ENCODE data around the gene DOCK6. TPM values are rescaled to one million over a fixed set of nuclear protein-coding genes. Genes with fewer than 3 reads are reported as not detected.
A peak's percentile ranks its signal among the peaks of the same experiment; 100 is the strongest.

Gene DOCK6
- total RNA-seq, 1 donor from 2014 or later, result 7.7 TPM

DNA sequence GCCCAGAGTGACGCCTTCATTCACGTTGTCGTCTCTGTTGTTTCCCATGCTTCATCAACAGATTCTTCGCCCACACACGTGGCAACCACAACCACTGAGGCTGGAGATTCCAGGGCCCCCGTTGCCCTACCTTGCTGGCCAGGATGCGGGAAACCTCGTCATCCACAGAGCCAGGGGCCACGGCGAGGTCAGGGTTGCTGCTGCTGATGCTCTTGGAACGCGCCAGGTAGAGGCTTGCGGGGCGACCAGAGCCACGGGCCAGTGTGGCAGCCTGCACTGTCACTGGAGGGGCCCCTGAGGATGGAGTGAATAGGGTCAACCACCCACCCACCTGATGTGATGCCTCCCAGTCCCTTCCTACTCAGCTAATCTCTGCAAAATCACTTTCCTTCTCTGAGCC is 29.3 kb downstream of the DOCK6 start:
- intact Hi-C loops (cut with micrococcal nuclease), result no loop called here
- DNase-seq (no peak), ATAC-seq (ENCODE audit: low read depth) (no peak)
- ChIA-PET CTCF (no interaction called here), POLR2A (no interaction called here)
- Mint-ChIP-seq H3K4me1 (no peaks in the 10 kb centered on the region), H3K27me3 (no peaks in the 10 kb centered on the region), H3K36me3 (ENCODE audit: low read depth) (no peaks in the 10 kb centered on the region), H3K4me3 (no peak overlapping the region), H3K27ac (no peak overlapping the region), H3K9me3 (peaks cover 1% of the 10 kb centered on the region)
- no peak for TF ChIP-seq CTCF (IDR thresholded peaks at IDR 0.05)

GRCh38 chr19:11232555-11232954 is 29.8 kb downstream of the DOCK6 start:
- no peak for DNase-seq
- TF ChIP-seq CTCF (IDR thresholded peaks at IDR 0.05), result no peak
- POLR2A ChIA-PET, result no interaction called here
- no peaks in the 10 kb centered on the region for H3K4me1 Mint-ChIP-seq
- H3K36me3 Mint-ChIP-seq (ENCODE audit: low read depth), result no peaks in the 10 kb centered on the region
- intact Hi-C loops (cut with micrococcal nuclease), result no loop called here
- CTCF ChIA-PET, result no interaction called here
- H3K4me3 Mint-ChIP-seq, result no peak overlapping the region
- no peak overlapping the region for H3K27ac Mint-ChIP-seq
- no peaks in the 10 kb centered on the region for H3K9me3 Mint-ChIP-seq
- ATAC-seq (ENCODE audit: low read depth), result no peak
- no peaks in the 10 kb centered on the region for H3K27me3 Mint-ChIP-seq

DNA sequence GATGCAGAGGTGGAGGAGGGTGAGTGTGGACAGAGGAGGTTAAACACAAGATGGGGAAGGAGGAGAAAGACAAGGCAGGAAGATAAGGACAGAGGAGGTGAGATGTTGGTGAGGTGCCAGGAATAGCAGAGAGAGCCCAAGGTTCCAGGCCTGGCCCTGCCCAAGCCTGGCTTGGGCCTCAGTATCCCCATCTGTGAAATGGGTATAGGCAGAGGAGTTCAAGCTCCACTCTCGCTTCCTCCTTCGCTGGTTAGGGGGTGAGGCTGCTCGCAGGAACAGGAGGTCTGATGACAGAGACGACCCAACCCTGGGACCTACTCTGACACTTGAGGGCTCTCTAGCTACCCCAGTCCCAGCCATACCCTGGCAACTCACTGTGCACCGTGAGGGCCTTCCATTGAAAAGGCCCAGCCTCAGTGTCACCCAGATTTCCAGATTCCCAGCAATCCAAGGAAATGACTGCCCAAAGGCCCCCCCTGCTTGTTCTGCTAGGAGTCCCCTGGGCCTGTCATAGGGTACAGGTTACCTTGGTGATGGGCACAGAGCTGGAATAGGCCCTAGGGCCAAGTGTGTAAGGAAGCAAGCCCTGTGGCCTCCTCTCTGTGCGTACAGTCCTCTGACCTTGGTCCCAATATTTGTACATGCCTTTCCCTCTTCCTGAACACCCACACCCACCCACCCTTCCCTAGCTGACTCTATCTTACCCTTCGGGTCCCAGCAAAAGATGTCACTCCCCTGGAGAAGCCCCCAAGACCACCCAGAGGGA is 31.5 kb downstream of the DOCK6 start:
- no peak for TF ChIP-seq CTCF (IDR thresholded peaks at IDR 0.05)
- Mint-ChIP-seq H3K9me3 (no peaks in the 10 kb centered on the region), H3K36me3 (ENCODE audit: low read depth) (no peaks in the 10 kb centered on the region), H3K4me1 (no peaks in the 10 kb centered on the region), H3K4me3 (no peak overlapping the region), H3K27ac (no peak overlapping the region), H3K27me3 (no peaks in the 10 kb centered on the region)
- intact Hi-C loops (cut with micrococcal nuclease), result no loop called here
- ChIA-PET POLR2A (no interaction called here), CTCF (no interaction called here)
- ATAC-seq (ENCODE audit: low read depth), result no peak
- DNase-seq, result no peak

DNA sequence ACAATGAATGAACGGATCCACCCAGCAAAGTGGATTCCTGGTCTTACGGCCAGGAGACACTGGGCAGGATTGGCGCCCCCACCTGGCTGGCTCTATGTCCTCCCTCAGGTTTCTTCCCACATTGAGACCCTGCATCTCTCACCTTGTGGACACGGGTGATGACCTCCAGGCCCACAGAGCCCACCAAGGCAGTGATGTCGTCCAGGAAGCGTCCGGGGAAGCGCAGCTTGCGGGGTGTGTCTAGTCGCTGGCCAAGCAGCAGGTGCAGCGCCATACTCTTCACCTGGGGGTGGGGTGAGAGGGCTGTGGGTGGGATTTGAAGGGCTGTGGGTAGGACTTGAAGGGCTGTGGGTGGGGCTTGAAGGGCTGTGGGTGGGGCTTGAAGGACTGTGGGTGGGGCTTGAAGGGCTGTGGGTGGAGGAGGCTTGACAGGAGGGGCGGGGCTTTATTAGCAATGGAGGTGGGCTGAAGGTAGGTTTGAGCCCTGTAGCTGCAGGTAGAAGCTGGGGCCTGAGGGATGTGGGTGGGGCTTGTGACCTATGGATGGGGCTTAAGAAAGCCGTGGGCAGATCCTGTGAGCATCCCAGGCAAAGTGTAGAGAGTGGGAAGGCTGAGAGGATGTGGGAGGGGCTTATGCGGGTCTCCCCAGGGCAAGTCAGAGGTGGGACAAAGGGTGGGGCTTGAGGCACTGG is 35.0 kb downstream of the DOCK6 start:
- peak; percentile 37 for ATAC-seq (ENCODE audit: low read depth)
- intact Hi-C loops (cut with micrococcal nuclease), result no loop called here
- CTCF ChIA-PET, result no interaction called here

More for the DNA sequence above, 35.0 kb downstream of the DOCK6 start:
- no peak for TF ChIP-seq CTCF (IDR thresholded peaks at IDR 0.05)
- no peaks in the 10 kb centered on the region for H3K4me1 Mint-ChIP-seq
- no peak overlapping the region for H3K27ac Mint-ChIP-seq
- peaks cover 2% of the 10 kb centered on the region for H3K36me3 Mint-ChIP-seq (ENCODE audit: low read depth)
- no peak for DNase-seq
- H3K27me3 Mint-ChIP-seq, result no peaks in the 10 kb centered on the region
- H3K4me3 Mint-ChIP-seq, result no peak overlapping the region
- no peaks in the 10 kb centered on the region for H3K9me3 Mint-ChIP-seq
- POLR2A ChIA-PET, result no interaction called here
